Neuron (in vitro differentiated cells): Measurements from ENCODE around the gene GGT5.
"Not testable (repeated sequence)": the region's sequence is repeated elsewhere in the genome, so short reads cannot be mapped to it uniquely, and the experiment has no call there.

Source experiments
- H2AFZ ChIP-seq: one replicate; pipeline ENCODE4 v1.6.1; 2013; ENCODE audit warnings: low read depth, mild to moderate bottlenecking, inconsistent platforms, low read length, moderate library complexity
- H3K27me3 ChIP-seq: one replicate; pipeline ENCODE4 v1.6.1; 2013; ENCODE audit warnings: low read length; ENCODE audit not compliant: insufficient read depth
- H3K36me3 ChIP-seq: one replicate; pipeline ENCODE4 v1.6.1; 2013; ENCODE audit warnings: low read length; ENCODE audit not compliant: insufficient read depth
- H3K4me1 ChIP-seq: one replicate; pipeline ENCODE4 v1.6.1; 2013; ENCODE audit warnings: low read length; ENCODE audit not compliant: insufficient read depth
- H3K4me3 ChIP-seq: 2 replicates; pipeline ENCODE4 v1.5.1; 2013; ENCODE audit warnings: mild to moderate bottlenecking, low read length, moderate library complexity
- H3K9me3 ChIP-seq: one replicate; pipeline ENCODE4 v1.6.1; 2013; ENCODE audit warnings: low read length

The GGT5 gene

DNA sequence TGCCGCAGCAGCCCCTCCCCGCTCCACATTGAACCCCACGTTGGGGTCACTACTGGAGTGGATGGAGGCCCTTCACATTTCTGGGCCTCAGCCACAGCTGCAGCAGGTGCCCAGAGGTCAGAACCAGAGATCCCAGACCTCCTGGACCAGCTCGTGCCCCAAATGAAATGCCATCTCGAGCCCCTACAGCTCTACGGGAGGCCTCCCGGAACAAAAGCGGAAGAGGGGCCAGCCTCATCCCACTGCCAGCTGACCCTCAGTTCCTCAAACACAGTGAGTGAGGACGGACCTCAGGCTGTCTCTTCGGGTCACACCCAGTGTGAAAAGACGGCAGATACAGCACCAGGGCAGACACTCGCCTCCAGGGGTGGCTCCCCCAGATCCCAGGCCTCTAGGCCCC is 8.2 kb upstream of the GGT5 start:
- not testable (repeated sequence) for H3K9me3 ChIP-seq, H3K4me1 ChIP-seq, H3K4me3 ChIP-seq

DNA sequence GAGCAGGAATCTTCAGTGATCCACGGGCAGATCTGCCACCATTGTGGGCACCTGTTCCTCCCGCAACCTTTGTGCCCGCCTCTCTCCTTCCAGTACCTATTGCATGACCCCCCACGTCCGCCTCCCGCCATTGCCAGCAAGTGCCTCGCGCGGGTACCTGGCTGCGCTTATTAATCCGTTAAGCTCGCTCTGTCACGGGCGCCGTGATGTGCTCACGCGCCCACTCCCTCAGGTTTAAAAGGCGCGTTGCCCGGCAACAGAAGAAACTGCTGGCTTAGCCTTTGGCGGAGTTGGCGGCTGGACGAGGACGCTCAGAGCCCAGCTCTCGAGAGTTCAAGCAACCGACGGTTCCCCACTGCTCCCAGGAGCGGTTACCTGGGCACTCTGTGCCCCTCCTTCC is 6.4 kb upstream of the GGT5 start:
- not testable (repeated sequence) for H3K4me3 ChIP-seq, H2AFZ ChIP-seq, H3K4me1 ChIP-seq, H3K36me3 ChIP-seq, H3K27me3 ChIP-seq, H3K9me3 ChIP-seq

More for the DNA sequence above, 8.2 kb upstream of the GGT5 start:
- H3K36me3 ChIP-seq, H3K27me3 ChIP-seq, H2AFZ ChIP-seq: not testable (repeated sequence)

DNA sequence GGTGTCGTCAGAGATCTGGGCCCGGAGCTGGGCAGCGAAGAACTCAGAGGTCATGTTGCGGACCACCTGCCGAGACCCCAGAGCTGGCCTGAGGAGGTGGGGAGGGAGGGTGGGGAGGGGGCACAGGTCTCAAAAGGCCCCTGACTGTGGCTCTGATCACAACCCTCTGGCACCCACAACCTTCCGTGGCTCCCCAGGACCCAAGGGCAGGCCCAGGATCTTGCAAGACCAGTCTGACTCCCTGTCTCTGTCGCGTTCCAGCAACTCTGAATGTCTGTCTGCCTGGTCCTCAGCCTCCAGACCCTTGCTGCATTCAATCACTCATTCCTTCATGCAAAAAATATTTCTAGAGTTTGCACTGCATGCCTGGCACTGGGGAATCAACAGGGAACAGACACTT is 4.5 kb upstream of the GGT5 start:
- H3K36me3 ChIP-seq, H3K9me3 ChIP-seq, H3K4me3 ChIP-seq, H2AFZ ChIP-seq, H3K4me1 ChIP-seq, H3K27me3 ChIP-seq: not testable (repeated sequence)

DNA sequence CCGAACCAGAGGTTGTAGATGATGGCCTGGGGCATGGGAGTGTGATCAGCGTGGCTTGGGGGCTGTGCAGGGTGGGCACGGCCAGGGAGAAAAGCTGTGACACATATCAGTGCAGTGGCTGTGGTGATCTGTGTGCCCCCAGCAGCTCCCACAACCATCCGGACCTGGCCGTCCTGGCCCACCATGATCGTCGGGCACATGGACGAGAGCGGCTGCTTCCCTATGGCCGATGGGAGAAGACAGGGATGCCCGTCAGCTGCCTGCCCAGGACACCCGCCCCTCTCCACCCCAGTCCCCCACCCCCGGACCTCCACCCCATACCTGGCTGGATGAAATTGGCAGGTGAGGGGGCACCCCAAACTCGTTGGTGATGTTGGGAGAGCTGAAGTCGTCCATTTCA is 3.7 kb upstream of the GGT5 start:
- not testable (repeated sequence) for H3K27me3 ChIP-seq, H3K4me1 ChIP-seq, H3K4me3 ChIP-seq, H3K36me3 ChIP-seq, H2AFZ ChIP-seq, H3K9me3 ChIP-seq

DNA sequence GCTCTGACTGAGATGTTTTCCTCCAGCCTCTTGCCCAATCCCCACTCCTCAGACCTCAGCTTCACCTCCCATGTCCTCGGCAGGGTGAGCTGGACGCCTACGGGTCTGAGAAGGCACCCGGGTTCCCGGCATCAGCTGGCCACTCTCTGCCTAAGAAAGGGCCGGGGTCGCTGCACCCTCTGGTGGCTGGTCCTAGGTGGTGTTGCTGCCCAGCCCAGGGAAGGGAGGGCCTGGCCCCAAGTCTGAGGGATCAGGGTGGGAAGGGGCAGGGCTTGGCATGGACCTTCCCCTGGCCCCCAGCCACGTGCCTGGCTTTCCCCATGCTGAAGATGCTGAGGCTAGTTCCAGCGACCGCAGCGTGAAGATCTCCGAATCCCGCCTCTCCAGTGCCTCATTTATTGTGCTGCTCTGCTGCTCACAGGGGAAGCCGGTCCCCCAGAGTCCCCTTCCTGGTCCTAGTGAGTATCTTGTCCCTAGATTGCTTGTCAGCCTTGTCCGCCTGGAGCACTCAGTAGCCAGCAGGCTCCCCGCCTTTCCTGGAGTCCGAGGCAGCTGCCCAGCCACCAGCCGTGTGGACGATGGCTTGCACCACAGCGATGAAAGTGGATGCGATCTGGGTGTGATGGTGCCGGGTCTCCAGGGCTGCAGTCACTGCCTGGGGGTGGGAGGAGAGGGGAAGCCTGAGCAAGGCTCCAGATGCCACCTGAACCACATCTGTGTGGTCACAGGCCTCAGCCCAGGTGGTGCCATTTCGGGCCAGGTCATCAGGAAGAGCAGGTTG is 2.9 kb upstream of the GGT5 start:
- H3K9me3 ChIP-seq = no peaks in the 10 kb centered on the region
- H2AFZ ChIP-seq = no peak overlapping the region
- no peaks in the 10 kb centered on the region for H3K27me3 ChIP-seq
- H3K36me3 ChIP-seq = no peaks in the 10 kb centered on the region
- peaks cover 8% of the 10 kb centered on the region for H3K4me1 ChIP-seq
- no peak overlapping the region for H3K4me3 ChIP-seq

DNA sequence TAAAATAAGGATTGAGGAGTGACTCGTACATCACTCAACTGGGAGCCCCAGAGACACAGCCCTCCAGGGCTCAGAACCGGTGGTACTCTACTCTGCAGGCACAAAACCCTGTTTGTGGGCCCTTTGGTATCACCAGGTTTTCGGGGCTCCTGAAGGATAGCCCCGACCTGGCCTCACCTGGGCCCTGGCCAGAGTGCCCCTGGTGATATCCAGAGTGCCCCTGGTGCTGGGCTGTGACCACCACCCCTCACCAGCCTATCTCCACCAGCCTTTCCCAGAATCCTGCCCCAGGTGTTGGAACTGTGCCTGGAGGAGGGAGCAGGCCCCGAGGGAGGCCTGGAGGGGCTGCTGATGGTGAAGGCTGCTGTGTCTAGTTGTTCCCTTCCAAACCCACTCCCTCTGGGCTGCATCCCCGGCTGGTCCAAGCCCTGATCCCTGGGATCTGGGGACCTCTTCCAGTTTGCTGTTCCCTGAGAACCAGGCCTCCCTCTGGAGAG is 2.2 kb upstream of the GGT5 start:
- no peak overlapping the region for H2AFZ ChIP-seq
- no peaks in the 10 kb centered on the region for H3K9me3 ChIP-seq
- no peaks in the 10 kb centered on the region for H3K36me3 ChIP-seq
- no peak overlapping the region for H3K4me3 ChIP-seq
- H3K27me3 ChIP-seq = no peaks in the 10 kb centered on the region
- H3K4me1 ChIP-seq = peaks cover 8% of the 10 kb centered on the region

DNA sequence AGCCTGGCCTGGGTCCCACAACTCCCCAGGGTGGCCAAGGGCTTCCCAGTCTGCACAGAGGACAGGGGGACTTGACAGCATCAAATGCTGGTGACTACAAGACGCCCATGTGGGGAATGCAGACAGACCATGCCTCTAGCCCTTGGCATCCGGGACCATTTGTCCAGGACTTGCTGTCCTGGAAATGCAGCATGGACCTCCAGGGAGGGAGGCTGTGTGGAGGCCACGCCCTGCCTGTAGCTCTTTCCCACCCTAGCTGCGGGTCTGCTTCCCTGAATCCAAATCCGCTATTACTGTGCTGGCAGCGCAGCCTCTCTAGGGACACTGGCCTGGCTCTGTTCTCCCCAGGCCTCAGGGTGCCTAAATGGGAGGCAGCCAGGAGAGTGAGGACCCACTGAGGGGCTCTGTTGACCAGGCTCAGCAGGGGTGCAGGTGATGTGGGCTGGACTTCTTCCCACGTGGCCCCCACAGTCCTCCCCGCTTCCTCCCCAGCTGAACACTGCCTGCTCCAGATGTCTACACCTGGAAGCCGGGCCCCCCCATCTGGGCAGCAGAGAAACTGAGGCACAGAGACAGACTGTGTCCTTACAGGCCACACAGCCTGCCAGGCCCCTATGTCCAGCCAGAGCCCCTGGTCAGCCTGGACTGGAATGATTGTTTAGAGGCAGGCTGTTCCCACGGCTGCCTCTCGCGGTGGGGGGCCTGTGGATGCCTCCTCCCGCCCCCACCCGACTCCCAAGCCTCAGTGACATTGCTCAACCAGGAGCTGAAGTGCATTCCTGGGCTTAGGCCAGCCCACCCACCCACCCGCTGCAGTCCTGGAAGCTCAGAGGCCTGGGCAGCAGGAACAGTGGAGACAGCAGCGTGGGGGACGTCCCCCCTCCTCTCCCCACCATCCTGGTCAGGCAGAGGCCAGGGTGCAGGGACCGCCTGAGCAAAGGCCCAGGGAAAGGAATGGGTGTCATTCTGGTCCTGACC is 991 bp upstream of the GGT5 start:
- not testable (repeated sequence) for H3K9me3 ChIP-seq, H3K4me3 ChIP-seq, H2AFZ ChIP-seq, H3K4me1 ChIP-seq, H3K27me3 ChIP-seq, H3K36me3 ChIP-seq

DNA sequence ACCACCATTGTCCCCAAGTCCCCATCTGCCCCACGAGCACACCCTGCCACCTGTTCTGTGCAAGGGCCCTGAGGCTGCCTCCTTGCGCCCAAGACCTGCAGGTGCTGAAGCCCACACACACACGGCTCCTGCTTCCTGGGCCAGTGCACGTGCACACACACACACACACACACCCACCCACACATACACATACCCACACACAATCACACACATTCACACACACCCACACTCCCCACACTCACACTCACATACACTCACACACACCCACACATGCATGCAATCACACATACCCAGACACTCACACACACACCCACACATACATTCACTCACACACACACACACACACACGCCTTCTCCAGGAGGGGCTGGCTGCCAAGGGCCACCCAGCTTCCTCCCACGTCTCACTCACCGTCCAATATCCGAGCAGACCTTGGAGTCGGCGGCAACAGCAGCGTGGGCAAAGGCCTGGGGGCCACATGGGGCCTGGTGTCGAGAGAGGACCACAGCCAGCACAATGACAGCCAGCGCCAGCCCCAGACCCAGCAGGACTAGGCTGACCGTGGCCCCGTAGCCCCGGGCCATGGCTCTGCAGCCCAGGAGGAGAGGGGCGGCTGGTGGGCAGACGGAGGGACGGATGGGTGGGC is 616 bp downstream of the GGT5 start:
- Histone ChIP-seq H3K9me3 (no peaks in the 10 kb centered on the region), H2AFZ (no peak overlapping the region), H3K4me3 (no peak overlapping the region), H3K4me1 (peaks cover 8% of the 10 kb centered on the region), H3K36me3 (no peaks in the 10 kb centered on the region), H3K27me3 (no peaks in the 10 kb centered on the region)

DNA sequence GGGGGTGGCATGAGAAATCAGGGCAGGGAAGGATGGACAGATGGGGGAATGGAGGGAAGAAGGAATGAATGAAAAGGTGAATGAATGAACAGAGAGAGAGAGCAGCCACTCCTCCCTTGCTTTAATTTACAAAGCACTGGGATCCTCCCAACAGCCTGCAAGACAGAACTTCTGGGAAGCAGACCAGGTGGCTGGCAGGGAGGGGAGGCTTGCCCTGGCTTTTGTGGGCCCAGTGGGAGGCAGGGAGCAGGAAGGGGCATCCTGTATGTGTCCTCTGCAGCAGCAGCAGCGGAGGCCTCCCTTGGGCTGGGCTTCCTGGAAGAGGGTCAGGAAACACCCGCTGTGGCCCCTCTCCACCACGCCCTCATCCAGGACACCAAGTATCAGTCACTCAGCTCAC is 1.5 kb downstream of the GGT5 start:
- H3K4me3 ChIP-seq, H2AFZ ChIP-seq, H3K27me3 ChIP-seq, H3K36me3 ChIP-seq, H3K9me3 ChIP-seq, H3K4me1 ChIP-seq: not testable (repeated sequence)

DNA sequence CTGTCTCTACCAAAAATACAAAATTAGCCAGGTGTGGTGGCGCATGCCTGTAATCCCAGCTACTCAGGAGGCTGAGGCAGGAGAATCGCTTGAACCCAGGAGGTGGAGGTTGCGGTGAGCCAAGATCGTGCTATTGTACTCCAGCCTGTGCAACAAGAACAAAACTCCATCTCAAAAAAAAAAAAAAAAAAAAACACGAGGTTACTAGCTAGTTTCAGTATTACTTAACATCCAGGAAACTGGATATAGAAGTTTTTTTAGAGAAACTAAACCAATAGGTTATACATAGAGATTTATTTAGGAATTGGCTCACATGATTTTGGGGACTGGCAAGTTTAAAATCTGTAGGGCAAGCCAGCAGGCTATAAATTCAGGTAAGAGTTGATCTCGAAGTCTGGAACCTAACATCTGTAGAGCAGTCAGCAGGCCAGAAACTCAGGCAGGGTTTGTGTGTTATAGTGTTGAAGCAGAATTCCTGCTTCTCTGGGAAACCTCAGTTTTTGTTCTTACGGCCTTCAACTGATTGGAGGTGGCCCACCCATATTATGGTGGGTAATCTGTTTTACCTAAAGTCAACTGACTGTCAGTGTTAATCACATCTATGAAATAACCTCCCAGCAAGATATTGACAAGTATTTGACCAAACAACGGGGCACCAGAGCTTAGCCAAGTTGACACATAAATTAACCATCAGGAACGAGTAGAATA is 3.7 kb downstream of the GGT5 start:
- H3K36me3 ChIP-seq, H3K9me3 ChIP-seq, H3K4me1 ChIP-seq, H2AFZ ChIP-seq, H3K27me3 ChIP-seq, H3K4me3 ChIP-seq: not testable (repeated sequence)

DNA sequence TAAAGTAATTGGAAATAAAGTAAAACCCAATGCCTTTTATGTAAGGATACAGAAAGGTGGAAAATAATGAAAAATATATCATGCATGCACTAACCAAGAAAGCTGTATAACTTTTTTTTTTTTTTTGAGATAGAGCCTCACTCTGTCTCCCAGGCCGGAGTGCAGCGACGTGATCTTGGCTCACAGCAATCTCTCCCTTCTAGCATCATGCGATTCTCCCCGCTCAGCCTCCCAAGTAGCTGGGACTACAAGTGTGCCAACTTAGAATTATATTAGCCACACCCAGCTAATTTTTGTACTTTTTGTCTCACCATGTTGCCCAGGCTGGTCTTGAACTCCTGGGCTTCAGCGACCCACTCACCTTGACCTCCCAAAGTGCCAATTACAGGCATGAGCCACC is 4.5 kb downstream of the GGT5 start:
- no peak overlapping the region for H3K4me3 ChIP-seq
- no peak overlapping the region for H2AFZ ChIP-seq
- no peaks in the 10 kb centered on the region for H3K27me3 ChIP-seq
- no peaks in the 10 kb centered on the region for H3K9me3 ChIP-seq
- H3K36me3 ChIP-seq = no peaks in the 10 kb centered on the region
- H3K4me1 ChIP-seq = peaks cover 8% of the 10 kb centered on the region

DNA sequence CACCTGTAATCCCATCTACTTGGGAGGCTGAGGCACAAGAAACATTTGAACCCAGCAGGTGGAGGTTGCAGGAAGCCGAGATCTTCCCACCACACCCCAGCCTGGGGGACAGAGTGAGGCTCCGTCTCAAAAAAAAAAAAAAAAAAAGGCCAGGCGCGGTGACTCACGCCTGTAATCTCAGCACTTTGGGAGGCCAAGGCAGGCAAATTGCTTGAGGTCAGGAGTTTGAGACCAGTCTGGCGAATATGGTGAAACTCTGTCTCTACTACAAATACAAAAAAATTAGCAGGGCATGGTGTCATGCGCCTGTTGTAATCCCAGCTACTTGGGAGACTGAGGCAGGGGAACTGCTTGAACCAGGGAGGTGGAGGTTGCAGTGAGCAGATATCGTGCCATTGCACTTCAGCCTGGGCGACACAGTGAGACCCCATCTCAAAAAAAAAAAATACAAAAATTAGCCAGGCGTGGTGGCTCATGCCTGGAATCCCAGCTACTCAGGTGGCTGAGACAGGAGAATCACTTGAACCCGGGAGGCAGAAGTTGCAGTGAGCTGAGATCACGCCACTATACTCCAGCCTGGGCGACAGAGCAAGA is 6.7 kb downstream of the GGT5 start:
- not testable (repeated sequence) for H3K4me3 ChIP-seq, H2AFZ ChIP-seq, H3K9me3 ChIP-seq, H3K36me3 ChIP-seq, H3K4me1 ChIP-seq, H3K27me3 ChIP-seq
